NCI-H82 treated with DMSO at 0.1 percent for 48 hours (cell line): ENCODE results near the gene SFMBT2.

Source experiments
- DNase-seq: peaks from one replicate; lab custom pipeline; 2025; ENCODE audit not compliant: unreplicated experiment; lab: John Stamatoyannopoulos, UW

The SFMBT2 gene

DNA sequence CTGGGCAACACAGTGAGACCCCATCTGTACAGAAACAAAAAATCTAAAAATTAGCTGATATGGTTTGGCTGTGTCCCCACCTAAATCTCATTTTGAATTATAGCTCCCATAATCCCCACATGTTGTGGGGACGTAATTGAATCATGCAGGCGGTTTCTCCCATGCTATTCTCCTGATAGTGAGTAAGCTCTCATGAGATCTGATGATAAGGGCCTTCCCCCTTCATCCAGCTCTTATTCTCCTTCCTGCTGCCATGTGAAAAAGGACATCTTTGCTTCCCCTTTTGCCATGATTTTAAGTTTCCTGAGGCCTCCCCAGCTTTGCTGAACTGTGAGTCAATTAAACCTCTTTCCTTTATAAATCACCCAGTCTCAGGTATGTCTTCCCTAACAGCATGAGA is 136.5 kb downstream of the SFMBT2 start:
- DNase-seq = no peak

DNA sequence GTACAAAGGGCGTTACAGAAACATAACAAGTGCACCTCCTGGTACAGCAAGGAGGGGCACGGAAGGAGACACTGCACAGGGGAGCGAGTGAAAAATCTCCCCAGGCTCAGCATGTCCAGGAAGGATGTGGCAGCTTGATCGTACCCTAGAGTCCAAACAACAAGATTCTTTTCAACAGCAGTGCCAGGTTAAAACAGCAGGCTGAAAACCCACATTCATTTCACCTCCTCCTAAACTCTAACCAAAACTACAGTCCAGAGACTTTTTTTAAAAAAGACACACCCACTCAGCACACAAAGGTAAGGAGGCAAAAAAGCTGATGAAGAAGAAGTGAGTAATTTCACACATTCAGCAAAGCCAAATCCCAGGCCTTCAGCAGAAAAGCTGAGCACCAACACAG is 138.8 kb downstream of the SFMBT2 start:
- DNase-seq = no peak

DNA sequence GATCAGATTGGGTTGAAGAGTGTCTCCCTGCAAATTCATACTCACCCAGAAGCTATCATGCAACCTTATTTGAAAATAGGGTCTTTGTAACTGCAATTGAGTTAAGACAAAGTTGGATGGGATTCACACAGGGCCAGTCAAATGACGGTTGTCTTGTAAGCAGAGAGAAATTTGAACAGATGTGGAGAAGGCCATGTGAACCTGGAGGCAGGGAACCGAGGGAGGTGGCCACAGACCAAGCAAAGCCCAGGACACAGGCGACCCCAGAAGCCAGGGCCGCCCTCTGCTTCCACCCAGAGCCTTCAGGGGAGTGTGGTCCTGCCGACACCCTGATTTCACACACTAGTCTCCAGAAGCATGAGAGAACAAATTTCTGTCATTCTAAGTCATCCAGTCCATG is 140.8 kb downstream of the SFMBT2 start:
- DNase-seq = no peak

DNA sequence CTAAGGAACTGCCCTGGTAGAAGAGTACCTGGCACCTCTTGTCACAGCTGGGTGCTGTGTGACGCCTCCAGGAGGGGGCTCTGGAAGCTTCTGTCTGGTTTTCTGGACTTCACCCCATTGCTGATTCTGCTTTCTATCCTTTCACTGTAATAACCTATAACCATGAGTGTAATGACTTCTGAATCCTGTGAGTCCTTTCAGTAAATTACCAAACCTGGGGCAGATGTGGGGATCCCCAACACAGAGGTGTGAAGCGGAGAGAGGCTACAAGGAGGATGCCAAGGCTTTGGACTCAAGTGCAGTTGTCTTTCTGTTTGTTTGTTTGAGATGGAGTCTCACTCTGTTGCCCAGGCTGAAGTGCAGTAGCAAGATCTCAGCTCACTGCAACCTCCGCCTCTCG is 143.7 kb downstream of the SFMBT2 start:
- no peak for DNase-seq

DNA sequence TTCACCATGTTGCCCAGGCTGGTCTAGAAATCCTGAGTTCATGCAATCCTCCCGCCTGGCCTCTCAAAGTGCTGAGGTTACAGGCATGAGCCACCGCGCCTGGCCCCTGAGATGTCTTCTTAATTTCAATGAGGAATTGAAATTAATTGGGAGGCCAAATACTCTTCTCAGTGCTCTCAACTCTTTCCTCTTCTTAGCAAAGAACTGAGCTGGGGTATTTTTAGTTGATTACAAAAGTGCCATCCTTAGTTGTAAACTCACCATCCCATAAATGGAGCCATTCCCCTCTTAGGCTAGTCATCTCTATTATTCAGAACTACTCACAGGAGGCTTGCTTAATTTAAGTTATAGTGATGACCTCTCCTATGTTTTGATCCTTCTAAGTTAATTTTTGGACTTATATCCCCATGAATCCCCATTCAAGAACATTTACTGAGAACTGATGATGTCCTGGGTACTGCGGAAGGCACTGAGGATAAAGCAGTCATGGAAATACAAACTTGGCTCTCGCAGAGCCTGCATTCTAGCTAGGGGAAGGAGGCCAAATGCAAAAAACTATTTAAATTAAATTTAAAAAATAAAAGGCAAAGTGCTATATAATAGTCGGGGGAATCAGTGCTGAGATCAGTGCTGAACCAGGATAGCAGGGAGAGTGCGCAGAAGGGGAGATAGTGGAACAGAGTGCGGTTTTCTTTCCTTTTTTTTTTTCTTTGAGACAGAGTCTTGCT is 145.3 kb downstream of the SFMBT2 start:
- DNase-seq = no peak

DNA sequence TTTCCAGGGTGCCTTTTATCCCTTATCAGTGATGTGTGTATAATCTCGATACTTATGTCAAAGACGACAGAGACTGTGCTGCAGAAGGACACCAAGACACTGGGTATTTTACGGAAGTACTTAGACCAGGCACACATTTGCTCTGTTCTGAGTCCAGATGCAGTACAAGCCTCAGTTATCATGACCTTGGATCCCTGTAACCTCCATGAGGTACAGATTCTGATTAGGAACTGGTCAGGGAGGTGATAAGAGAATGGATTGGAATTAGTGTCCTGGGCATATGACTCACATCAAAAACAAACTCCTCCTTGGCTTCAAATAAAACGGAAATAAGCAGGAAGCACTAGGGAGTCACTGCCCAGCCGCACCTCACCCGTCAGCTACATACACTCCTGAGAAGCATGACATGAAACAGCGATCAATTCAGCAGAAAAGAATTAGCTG is 146.5 kb downstream of the SFMBT2 start:
- DNase-seq = no peak

DNA sequence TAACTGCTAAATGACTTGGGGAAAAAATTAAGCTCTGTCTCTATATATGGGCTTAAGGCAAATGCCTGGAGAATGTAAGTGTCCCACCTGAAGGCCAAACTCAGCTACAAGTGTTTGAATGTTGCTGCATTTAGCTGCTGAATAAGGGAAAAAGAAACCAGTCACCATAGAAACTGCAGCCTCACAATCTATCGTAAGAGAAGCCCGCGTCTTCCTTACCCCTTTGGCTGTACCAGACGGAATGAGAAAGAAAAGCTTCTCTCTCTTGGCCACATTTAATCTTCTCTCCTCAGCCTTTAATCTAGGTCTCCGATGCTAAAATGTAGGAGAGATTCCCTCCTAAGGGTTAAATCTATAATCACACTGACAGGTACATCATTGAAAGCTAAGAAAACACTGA is 147.2 kb downstream of the SFMBT2 start:
- DNase-seq = no peak

DNA sequence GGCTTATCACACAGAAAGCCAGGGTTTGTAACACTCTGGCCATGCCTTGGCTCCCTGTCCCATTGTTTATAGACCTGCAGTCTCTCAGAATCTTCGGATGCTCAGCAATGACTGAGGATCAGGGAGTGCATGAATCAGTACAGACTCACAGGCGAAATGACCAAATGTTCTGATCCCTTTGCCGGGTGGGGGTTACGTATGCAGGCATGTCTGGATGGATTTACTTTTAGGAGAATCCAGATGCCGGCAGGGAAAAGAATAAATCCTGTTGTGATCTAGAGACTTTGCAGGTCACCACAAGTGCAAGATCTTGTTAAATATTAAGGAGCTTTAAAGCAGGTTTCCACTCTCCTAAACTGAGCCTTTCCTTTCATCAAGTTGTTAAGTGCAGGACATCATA is 149.5 kb downstream of the SFMBT2 start:
- no peak for DNase-seq

DNA sequence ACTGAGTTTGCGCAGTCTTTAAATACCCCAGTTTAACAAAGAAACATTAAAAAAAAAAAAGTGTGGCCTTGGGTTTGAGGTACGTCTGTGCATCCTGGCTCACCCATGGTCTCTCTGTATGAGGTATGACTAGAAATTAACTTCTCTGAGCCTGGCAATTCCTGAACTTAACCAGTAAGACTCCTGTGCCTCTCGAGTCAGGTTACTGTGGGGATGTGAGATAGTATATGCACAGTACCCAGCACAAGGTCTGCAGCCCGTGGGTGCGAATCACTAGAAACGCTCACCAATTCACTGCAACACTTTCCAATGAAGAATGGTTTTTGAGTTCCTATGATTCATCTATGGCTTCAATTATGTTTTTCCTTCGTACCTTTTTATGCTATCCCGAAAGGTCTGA is 149.9 kb downstream of the SFMBT2 start:
- DNase-seq = no peak

DNA sequence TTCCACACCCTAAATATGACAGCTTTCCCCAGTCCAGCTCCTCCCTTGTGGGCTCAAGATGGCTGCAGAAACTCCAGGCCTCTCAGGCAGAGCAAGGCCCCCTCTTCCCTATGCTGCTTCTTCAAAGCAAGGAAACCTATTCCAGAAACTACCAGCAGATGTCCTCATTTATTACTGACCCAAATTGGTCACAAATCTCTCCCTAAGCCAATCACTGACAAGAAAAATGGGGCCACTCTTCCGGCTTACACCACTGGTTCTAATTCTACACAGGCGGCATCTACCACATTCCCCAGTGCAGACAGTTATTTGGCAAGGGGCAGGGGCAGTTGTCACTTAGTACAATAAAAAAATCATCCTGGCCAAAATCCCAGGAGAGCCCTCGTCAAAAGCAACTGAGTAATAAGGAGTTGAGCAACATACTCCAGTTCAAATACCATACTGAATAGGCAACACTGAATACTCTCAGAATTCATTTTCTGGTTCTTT is 150.4 kb downstream of the SFMBT2 start:
- peak; percentile 8 for DNase-seq

DNA sequence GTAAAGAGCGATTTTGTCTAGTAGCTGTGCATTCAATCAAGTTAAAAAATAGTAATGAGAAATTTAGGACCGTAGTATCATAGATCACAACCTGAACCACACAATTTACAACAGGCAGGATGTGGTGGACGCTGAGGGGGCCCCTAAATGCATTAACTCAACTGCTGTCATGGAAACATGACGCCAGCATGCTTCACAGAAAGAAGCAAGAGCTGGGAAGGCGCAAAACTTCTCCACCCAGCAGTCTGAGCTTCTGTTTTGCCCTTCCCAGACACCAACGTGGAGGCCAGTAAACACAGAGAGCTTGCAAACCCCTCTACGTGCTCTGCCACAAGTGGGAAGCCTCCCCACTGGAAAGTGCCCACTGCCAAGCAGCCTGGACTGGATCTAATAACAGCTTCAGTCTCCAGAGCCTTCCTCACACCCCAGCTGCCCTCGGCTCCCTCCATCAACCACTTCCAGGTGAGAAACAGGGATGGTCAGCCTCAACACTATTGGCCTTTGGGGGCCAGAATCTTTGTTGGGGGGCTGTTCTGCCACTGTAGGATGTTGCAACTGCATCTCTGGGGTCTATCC is 151.8 kb downstream of the SFMBT2 start:
- DNase-seq = no peak

DNA sequence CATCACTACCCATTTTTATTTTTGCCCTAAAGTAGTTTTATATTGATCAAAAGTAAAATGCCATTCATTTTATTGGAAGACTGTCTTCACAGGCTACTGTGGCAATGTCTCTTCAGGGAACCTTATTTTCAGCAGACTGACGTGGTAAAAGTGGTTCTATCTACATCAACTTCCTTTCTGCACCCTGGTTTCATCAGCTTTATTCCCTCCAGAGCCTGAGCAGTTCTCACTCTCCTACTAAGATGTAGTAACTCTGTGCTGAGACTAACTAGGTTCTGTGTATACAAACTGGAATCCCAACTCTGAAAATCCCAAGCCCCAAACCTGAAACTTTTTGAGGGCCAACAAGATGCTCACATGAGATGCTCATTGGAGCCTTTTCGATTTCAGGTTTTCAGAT is 155.3 kb downstream of the SFMBT2 start:
- DNase-seq = no peak

DNA sequence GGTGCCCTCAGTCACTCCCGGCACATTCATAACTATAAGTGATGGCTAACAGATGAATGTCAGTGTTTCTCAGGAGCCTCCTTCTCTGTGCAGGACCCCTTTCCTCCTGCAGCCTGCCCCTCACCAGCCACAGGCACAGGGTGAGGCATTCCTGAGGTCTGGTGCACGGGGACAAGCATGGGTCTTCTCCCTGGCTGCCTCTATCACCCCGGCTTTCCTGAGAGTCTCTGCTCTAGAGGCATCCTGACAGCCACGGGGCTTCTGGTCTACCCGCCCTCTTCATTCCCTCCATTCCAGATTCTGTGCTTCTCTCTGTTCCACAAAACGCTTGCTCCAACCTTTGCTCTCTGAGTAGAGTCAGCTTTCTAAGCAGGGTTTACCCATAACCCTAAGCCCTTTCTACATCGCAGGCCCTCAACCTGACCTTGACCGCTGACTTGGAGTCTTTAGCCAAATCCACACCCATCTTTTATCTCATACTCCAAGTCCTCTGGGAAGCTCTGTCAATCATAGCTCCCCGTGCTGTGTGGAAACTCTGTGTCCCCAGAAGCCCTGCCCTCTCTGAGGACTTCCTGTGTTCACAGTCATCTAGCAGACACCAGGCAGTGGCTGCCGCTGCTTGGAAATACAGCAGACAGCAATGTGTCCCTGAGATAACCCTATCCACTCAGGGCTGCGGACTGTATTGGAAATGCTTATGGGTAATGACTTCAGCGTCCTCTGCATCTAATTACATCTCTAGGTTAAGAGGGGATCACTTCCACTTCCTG is 159.0 kb downstream of the SFMBT2 start:
- no peak for DNase-seq

DNA sequence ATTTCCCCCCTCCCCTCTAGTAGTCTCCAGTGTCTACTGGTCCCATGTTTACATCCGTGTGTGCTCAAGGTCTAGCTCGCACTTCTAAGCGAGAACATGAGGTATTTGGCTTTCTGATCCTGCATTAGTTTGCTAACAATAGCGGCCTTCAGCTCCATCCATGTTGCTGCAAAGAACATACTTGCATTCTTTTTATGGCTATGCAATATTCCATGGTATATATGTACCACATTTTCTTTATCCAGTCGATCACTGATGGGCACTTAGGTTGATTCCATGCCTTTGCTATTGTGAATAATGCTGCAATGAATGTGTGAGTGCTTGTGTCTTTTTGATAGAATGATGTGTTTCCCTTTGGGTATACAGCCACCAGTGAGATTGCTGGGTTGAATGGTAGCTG is 160.6 kb downstream of the SFMBT2 start:
- DNase-seq = no peak

DNA sequence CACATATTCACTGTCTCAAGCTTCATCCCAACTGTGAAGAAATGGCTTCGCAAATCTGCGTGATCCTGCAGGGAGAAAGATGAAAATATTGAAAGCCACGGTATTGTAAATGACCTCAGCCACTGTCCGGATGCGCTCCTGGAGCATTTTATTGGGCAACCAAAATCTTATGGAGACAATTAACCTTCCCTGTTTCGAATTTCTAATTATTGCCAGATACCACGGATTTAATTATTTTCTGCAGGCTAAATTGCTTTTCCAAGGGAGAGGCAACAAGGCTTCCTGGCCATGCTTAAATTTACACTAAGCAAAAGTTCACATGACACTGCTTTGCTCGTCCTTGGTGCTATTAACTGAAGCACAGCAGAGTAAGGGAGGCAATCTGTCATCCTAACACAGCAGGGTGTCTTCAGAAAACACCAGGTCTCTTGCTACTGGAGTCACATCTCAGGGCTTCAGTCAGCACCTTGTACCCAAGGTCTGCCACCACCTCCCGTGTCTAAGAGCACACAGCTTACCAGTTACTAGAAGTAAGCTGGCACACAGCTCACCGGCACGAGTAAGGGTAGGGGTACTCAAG is 162.2 kb downstream of the SFMBT2 start:
- DNase-seq = no peak

DNA sequence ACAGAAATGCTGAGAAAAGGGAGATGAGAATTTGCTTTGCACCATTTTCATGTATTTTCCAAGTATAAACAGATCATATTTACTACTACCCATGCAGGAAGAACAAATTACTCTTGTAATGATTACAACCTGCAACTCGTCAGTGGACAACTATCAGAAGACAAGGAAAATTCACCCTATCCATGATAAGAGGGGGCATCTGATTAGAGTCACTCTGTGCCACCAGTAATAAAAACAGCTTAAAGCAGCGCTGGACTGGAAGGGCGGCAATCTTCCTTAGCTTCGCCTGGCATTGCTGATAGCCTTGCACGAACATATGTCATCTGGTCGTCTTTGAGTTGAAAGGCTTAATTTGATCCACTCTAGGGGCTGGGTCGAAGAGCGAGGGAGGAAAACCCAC is 162.7 kb downstream of the SFMBT2 start:
- no peak for DNase-seq

DNA sequence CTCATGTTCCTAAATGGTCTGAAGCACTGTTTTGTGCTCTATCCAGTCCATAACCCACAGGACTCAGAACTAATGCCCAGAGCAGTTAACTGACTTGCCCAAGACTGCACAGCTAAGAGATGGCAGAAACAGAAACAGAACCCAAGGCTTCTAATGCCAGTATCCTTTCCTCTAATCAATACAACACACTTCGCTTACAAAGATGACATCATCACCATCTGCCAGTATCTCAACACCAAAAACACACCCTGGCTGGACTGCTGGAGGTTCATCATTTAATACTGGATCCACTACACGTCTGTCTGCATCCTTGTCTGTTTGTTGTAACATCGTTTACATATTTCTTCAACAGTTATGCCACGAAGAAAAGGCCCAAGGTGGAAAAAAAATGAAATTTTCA is 165.3 kb downstream of the SFMBT2 start:
- no peak for DNase-seq

DNA sequence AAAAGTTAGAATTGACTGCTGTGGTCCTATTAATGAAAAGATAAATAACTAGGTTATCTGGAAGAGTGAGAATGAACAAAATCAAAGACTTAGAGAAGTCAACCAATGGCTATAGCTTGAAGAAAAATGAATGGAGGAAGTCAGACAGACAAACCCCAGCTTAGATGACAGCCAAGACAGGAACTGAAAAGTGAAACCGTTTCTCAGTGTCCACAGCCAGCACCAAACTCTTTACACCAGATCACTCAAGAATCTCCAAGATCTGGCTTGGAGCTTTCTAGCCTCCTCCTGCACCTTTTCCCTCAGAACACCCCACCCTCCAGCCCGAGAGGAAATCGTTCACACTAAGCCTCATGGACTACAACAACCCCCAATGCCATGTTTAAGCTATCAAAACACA is 167.0 kb downstream of the SFMBT2 start:
- DNase-seq = no peak

DNA sequence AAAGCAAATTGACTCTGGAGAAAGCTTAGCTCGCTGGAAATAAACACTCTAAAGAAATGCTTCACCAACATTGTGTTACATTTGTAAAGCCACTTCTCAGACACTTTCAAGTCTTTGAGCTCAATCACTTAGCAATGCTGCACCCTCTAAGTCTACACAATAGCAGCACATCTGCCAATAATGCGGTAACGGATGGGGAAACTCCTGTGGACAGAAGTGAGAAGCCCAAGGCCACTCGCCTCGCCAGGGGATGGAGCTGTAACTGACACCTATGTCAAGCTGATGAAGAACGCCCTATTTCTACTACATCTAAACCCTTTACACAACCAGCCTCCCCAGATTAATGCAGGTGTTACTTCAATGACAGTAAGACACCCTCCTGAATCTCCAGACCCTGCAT is 167.7 kb downstream of the SFMBT2 start:
- DNase-seq = no peak

DNA sequence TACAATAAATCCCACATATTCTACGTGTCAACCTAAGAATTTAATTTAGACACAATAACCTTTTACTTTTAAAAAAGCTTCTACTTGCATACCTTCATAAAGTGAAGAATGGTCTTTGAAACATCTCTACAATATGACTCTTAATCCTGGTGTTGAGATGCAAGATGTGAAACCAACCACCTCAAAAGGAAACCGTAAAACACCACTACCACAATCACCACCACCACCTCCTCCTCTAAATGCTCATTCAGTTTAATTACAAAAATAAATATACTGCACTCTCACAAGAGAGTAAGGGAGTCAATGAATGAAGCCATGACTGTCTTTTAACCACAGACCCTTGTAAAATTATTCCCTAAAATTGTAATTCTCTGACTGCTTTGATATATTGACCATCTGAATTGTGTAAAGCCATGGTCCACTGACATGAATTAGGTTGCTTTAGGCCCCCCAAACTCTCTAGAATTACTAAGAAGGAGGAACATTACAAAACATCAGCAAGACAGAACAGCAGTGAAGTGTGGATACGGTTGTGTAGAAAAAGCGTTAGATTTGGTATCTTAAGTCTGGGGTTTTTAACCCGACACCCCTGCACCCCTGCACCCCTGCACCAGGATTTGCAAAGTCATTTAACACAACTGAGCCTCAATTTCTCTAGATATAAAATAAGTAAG is 171.4 kb downstream of the SFMBT2 start:
- no peak for DNase-seq

DNA sequence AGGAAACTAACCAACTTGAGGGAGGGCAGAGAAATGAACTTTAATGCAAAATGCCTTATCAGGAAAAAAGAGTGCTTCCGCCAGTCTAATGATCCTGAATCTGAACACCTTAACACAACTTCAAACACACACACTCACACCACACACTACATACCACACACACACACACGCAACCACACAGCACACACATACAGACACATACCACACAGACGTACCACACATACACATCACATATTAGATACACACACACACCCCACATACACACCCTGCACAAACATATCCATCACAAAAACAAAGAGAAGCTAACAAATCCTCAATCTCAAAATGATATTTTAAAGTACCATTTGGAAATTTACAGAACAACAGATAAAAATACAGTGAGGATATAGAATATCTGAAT is 175.5 kb downstream of the SFMBT2 start:
- no peak for DNase-seq
